Right atrium auricular region (tissue), 2 donors: Measurements from ENCODE around the gene PROM2. TPM values are rescaled to one million over a fixed set of nuclear protein-coding genes. Genes with fewer than 3 reads are reported as not detected.

Experiments
- DNase-seq: peaks from one replicate; pipeline ENCODE4 v3.0.0-alpha.2; 2019; ENCODE audit warnings: low spot score
- H3K27ac ChIP-seq, 2 donors: fragments of 200-600 bp; sonication (generic); 1 replicate in 1 of 2; 2 replicates in 1 of 2; pipeline ENCODE4 v1.5.1; 2016 to 2019
- H3K27me3 ChIP-seq, 2 donors: fragments of 200-600 bp; sonication (generic); one replicate each; pipeline versions ENCODE4 v1.5.1 to v1.6.0; 2017 to 2019
- H3K36me3 ChIP-seq: fragments of 200-600 bp; sonication (generic); one replicate; pipeline ENCODE4 v1.5.1; 2016
- H3K4me1 ChIP-seq, 2 donors: fragments of 200-600 bp; sonication (generic); one replicate each; pipeline versions ENCODE4 v1.5.1 to v1.6.0; 2017 to 2019
- H3K4me3 ChIP-seq, 2 donors: fragments of 200-600 bp; sonication (generic); 1 replicate in 1 of 2; 2 replicates in 1 of 2; pipeline ENCODE4 v1.5.1; 2017 to 2019; ENCODE audit warnings: mild to moderate bottlenecking in 1 of 2, moderate library complexity in 1 of 2
- H3K9me3 ChIP-seq, 2 donors: fragments of 200-600 bp; sonication (generic); one replicate each; pipeline ENCODE4 v1.5.1; 2019
- total RNA-seq, 2 donors: library from RNA; depleted of rRNA; stranded (reverse); fragments of >200 nt; gene quantifications; one replicate each; pipeline ENCODE4 v1.1.0, GENCODE V29; 2016
- TF ChIP-seq, protein P1 (sequence below), 2 donors: fragments of 200-600 bp; sonication (generic); IDR thresholded peaks; one replicate each; pipeline ENCODE4 v1.5.1; 2019; ENCODE audit warnings: antibody characterized with exemption in 2 of 2

The PROM2 gene
- total RNA-seq, 2 donors from 2014 or later, result 0.11 to 0.35 TPM

DNA sequence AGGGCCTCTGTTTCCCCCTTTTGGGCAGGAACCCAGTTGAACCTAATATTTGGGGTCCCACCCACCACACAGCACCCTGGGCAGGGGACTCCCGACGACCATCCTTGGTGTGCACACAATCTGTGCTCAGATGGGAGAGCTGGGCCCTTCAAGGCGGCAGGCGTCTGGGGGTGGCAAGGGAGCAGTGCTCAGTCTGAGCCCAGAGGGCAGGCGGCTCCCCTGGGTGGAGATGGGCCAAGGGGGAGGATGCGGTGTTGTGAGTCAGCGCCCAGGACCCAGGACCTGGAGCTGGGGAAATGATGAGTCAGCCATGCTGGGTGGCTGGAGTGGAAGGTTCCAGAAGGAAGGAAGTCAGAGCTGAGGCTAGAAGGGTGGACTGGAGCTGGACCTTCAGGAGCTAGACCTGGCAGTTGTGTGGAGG, 3.8 kb downstream of the PROM2 start:
- no peak overlapping the region for H3K27ac ChIP-seq
- H3K4me1 ChIP-seq, result no peaks in the 10 kb centered on the region
- no peak for DNase-seq
- H3K27me3 ChIP-seq, result no peaks in the 10 kb centered on the region
- TF ChIP-seq, protein P1, sequence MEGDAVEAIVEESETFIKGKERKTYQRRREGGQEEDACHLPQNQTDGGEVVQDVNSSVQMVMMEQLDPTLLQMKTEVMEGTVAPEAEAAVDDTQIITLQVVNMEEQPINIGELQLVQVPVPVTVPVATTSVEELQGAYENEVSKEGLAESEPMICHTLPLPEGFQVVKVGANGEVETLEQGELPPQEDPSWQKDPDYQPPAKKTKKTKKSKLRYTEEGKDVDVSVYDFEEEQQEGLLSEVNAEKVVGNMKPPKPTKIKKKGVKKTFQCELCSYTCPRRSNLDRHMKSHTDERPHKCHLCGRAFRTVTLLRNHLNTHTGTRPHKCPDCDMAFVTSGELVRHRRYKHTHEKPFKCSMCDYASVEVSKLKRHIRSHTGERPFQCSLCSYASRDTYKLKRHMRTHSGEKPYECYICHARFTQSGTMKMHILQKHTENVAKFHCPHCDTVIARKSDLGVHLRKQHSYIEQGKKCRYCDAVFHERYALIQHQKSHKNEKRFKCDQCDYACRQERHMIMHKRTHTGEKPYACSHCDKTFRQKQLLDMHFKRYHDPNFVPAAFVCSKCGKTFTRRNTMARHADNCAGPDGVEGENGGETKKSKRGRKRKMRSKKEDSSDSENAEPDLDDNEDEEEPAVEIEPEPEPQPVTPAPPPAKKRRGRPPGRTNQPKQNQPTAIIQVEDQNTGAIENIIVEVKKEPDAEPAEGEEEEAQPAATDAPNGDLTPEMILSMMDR (IDR thresholded peaks at IDR 0.05), result no peak
- H3K9me3 ChIP-seq, result no peaks in the 10 kb centered on the region
- H3K4me3 ChIP-seq, result no peak overlapping the region
- H3K36me3 ChIP-seq, result no peaks in the 10 kb centered on the region

DNA sequence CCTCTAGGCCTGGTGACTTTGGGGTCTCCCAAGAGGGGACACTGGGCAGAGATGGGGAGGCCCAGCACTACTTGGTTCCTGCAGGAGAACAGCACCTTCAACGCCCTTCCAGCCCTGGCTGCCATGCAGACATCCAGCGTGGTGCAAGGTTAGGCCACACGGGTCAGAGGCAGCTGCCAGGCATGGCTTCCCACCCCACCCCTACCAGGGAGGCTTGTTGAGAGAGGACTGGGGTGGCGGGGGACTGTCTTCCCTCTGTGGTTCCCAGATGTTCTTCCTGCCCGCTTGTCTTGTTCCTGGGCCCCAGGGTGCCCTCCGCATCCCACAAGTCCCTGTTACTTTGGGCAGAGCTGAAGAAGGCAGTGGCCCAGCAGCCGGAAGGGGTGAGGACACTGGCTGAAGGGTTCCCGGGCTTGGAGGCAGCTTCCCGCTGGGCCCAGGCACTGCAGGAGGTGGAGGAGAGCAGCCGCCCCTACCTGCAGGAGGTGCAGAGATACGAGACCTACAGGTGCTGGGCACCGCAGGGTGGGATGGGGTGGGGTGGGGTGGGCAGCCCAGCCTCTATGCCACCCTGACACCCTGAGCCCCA, 4.5 kb downstream of the PROM2 start:
- DNase-seq, result no peak
- TF ChIP-seq, protein P1 (IDR thresholded peaks at IDR 0.05), result no peak
- Histone ChIP-seq H3K36me3 (no peaks in the 10 kb centered on the region), H3K4me1 (no peaks in the 10 kb centered on the region), H3K27ac (no peak overlapping the region), H3K4me3 (no peak overlapping the region), H3K9me3 (no peaks in the 10 kb centered on the region), H3K27me3 (no peaks in the 10 kb centered on the region)

DNA sequence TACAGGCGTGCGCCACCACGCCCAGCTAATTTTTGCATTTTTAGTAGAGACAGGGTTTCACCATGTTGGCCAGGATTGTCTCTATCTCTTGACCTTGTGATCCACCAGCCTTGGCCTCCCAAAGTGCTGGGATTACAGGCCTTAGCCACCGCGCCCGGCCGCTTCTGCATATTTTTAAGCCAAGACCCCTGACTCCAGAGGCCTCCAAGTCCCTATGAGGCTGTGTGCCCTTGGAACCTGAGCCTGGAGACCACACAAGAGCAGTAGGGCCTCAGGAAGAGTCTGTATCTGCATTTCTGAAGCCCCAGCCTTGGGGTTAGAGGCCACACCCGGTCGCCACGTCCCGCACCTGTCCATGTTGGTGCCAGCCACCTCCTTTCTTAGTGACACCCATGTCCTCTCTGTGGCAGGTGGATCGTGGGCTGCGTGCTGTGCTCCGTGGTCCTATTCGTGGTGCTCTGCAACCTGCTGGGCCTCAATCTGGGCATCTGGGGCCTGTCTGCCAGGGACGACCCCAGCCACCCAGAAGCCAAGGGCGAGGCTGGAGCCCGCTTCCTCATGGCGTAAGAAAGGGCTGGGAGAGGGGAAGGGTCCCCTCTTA, 5.3 kb downstream of the PROM2 start:
- TF ChIP-seq, protein P1 (IDR thresholded peaks at IDR 0.05), result no peak
- Histone ChIP-seq H3K27ac (no peak overlapping the region), H3K9me3 (no peaks in the 10 kb centered on the region), H3K27me3 (no peaks in the 10 kb centered on the region), H3K4me3 (no peak overlapping the region), H3K36me3 (no peaks in the 10 kb centered on the region), H3K4me1 (no peaks in the 10 kb centered on the region)
- no peak for DNase-seq

DNA sequence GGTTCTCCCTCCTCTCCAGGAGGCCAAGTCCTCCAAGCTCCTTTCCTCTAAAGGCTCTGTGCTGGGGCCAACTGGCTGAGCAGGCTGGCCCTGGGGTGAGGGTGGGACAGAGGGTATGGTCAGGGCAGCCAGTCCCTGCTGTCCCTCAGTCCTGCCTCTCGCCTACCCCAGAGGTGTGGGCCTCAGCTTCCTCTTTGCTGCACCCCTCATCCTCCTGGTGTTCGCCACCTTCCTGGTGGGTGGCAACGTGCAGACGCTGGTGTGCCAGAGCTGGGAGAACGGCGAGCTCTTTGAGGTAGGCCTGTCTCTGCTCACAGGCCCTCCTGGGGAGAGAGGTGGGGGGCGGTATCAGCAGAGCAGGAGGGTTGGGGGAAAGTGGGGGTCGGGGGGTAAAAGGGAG, 6.8 kb downstream of the PROM2 start:
- no peaks in the 10 kb centered on the region for H3K9me3 ChIP-seq
- no peak overlapping the region for H3K27ac ChIP-seq
- no peak overlapping the region for H3K4me3 ChIP-seq

DNA sequence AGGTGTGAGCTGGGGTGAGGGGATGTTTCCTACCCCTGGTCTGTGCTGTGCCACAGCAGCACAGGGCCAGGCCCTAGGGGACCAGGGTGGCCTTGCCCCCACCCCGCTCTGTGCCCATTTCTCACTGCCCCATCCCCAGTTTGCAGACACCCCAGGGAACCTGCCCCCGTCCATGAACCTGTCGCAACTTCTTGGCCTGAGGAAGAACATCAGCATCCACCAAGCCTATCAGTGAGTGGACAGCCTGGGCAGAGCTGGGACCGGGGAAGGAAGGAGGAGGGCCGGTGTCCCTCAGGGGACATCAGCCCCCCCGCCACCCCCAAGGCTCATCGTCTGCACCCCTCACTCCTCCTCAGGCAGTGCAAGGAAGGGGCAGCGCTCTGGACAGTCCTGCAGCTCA, 7.5 kb downstream of the PROM2 start:
- no peaks in the 10 kb centered on the region for H3K9me3 ChIP-seq
- H3K4me1 ChIP-seq, result no peaks in the 10 kb centered on the region
- TF ChIP-seq, protein P1 (IDR thresholded peaks at IDR 0.05), result no peak
- no peak for DNase-seq
- no peak overlapping the region for H3K27ac ChIP-seq
- H3K4me3 ChIP-seq, result no peak overlapping the region
- H3K36me3 ChIP-seq, result no peaks in the 10 kb centered on the region
- H3K27me3 ChIP-seq, result no peaks in the 10 kb centered on the region

More for the DNA sequence above, 6.8 kb downstream of the PROM2 start:
- no peak for DNase-seq
- Histone ChIP-seq H3K27me3 (no peaks in the 10 kb centered on the region), H3K4me1 (no peaks in the 10 kb centered on the region), H3K36me3 (no peaks in the 10 kb centered on the region)
- TF ChIP-seq, protein P1 (IDR thresholded peaks at IDR 0.05), result no peak

DNA sequence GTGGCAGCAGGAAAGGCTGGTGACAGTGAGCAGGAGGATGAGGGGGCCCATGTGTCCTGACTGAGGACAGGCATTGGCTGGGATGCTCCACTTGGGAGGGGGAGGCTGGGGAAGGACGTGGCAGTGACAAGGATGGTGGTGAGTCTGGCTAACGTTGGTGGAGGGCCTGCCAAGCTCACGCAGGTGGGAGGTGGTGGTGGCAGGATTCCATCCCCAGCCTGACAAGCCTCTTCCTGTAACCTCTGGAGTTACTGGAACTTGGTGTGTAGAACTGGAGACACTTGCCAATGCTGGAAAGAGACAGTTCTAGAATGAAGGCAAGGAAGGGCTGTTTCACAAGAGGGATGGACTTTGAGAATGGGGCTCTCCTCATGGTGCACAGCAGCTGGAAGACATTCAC, 8.2 kb downstream of the PROM2 start:
- DNase-seq, result no peak
- H3K27me3 ChIP-seq, result no peaks in the 10 kb centered on the region
- H3K9me3 ChIP-seq, result no peaks in the 10 kb centered on the region

More for the DNA sequence above, 8.2 kb downstream of the PROM2 start:
- no peak overlapping the region for H3K4me3 ChIP-seq
- H3K36me3 ChIP-seq, result no peaks in the 10 kb centered on the region
- TF ChIP-seq, protein P1 (IDR thresholded peaks at IDR 0.05), result no peak
- no peaks in the 10 kb centered on the region for H3K4me1 ChIP-seq
- no peak overlapping the region for H3K27ac ChIP-seq
